HG02981 (cell line): Measurements from ENCODE around the gene ZMYM4.

Experiments used
- ATAC-seq: cut with Tn5 transposase; IDR thresholded peaks from one replicate; pipeline ENCODE4 v1.9.1; 2021; ENCODE audit warnings: mild to moderate bottlenecking, moderate library complexity; ENCODE audit not compliant: unreplicated experiment

ZMYM4 gene

GRCh38 chr1:35394386-35394785 is 125.9 kb downstream of the ZMYM4 start:
- no peak for ATAC-seq

- no peak for ATAC-seq
Observed at GRCh38 chr1:35398739-35399138, 130.2 kb downstream of the ZMYM4 start.

- ATAC-seq, result no peak
Observed at GRCh38 chr1:35401049-35401448, 132.5 kb downstream of the ZMYM4 start.

GRCh38 chr1:35406103-35406502 is 137.6 kb downstream of the ZMYM4 start:
- no peak for ATAC-seq

- ATAC-seq, result no peak
Observed at GRCh38 chr1:35407743-35408142, 139.2 kb downstream of the ZMYM4 start.

GRCh38 chr1:35408925-35409324 is 140.4 kb downstream of the ZMYM4 start:
- no peak for ATAC-seq

GRCh38 chr1:35426097-35426586 is 157.6 kb downstream of the ZMYM4 start:
- ATAC-seq, result no peak

GRCh38 chr1:35428360-35428759 is 159.9 kb downstream of the ZMYM4 start:
- no peak for ATAC-seq

GRCh38 chr1:35430762-35431161 is 162.3 kb downstream of the ZMYM4 start:
- no peak for ATAC-seq

GRCh38 chr1:35431173-35431599 is 162.7 kb downstream of the ZMYM4 start:
- ATAC-seq, result no peak

GRCh38 chr1:35432231-35432630 is 163.7 kb downstream of the ZMYM4 start:
- no peak for ATAC-seq

- no peak for ATAC-seq
Observed at GRCh38 chr1:35433714-35434113, 165.2 kb downstream of the ZMYM4 start.

- ATAC-seq, result no peak
Observed at GRCh38 chr1:35434703-35435102, 166.2 kb downstream of the ZMYM4 start.

GRCh38 chr1:35436078-35436477 is 167.6 kb downstream of the ZMYM4 start:
- no peak for ATAC-seq

GRCh38 chr1:35437200-35437599 is 168.7 kb downstream of the ZMYM4 start:
- ATAC-seq, result no peak

- no peak for ATAC-seq
Observed at GRCh38 chr1:35439626-35440025, 171.1 kb downstream of the ZMYM4 start.

GRCh38 chr1:35441926-35442579 is 173.5 kb downstream of the ZMYM4 start:
- ATAC-seq, result no peak

GRCh38 chr1:35442734-35443133 is 174.2 kb downstream of the ZMYM4 start:
- no peak for ATAC-seq

GRCh38 chr1:35443768-35444518 is 175.4 kb downstream of the ZMYM4 start:
- ATAC-seq, result no peak

- ATAC-seq, result no peak
Observed at GRCh38 chr1:35444519-35444774, 175.9 kb downstream of the ZMYM4 start.

- no peak for ATAC-seq
Observed at GRCh38 chr1:35447278-35447677, 178.8 kb downstream of the ZMYM4 start.

GRCh38 chr1:35448344-35448801 is 179.9 kb downstream of the ZMYM4 start:
- no peak for ATAC-seq
